ENCODE data around the gene VPS26A.

GRCh38 chr10:69220507-69220906 is 96.5 kb downstream of the VPS26A start:
- TF ChIP-seq CTCF (IDR thresholded peaks at IDR 0.05) (no peak), POLR2A (IDR thresholded peaks at IDR 0.05) (no peak)

All from vagina (tissue), 2 donors.